ENCODE measurements around the gene ABHD16A. TPM values are rescaled to one million over a fixed set of nuclear protein-coding genes. Genes with fewer than 3 reads are reported as not detected.

The ABHD16A gene
- total and polyA plus RNA-seq, 10 of the 15 experiments (the other 5 are each of a cell fraction or from before 2014, with no cell fraction given): 7.5 to 43.0 (median 32.9) TPM

GRCh38 chr6:31752739-31753319 lies 49.7 kb upstream of the ABHD16A start:
- H3K36me3 ChIP-seq (ENCODE audit: control insufficient read depth in 2 of 2, insufficient read depth in 2 of 2, low read length in 1 of 2): peaks cover 0 to 3% of the 10 kb centered on the region in 2 experiments; a peak in 1 of 4 replicates
- ChIA-PET POLR2A (interaction anchor here (0.7 kb wide), 1 partner anchor 123 kb away, joined by 3 read pairs; no protein-coding TSS in a partner anchor), RAD21 (ENCODE audit: unreplicated experiment) (no interaction called here), SMC1A (ENCODE audit: uncharacterized antibody, unreplicated experiment) (interaction anchor here (1.1 kb wide), 1 partner anchor 30 kb away, joined by 3 read pairs; no protein-coding TSS in a partner anchor), CTCF (interaction anchor here (0.5 to 2.1 kb wide), 3 partner anchors 13 to 135 kb away, joined by 3 to 8 read pairs (median 5); partner anchors contain the start of gene MSH5)
- no peak overlapping the region for H3K9ac ChIP-seq (ENCODE audit: control insufficient read depth, insufficient read depth, low read length)
- no peaks in the 10 kb centered on the region for H3K4me1 ChIP-seq (ENCODE audit: control insufficient read depth, insufficient read depth, low read length)
- DNase-seq (ENCODE audit: low read depth, low spot score): no peak
- TF ChIP-seq IKZF1 (conservative IDR thresholded peaks at IDR 0.05): no peak
- TF ChIP-seq USF2 (IDR thresholded peaks at IDR 0.05; ENCODE audit: borderline replicate concordance, low read depth, low read length): no peak
- no peak for TF ChIP-seq DPF2 (IDR thresholded peaks at IDR 0.05)
- TF ChIP-seq IKZF2 (IDR thresholded peaks at IDR 0.05): no peak
- no peak for TF ChIP-seq USF1 (IDR thresholded peaks at IDR 0.05; ENCODE audit: borderline replicate concordance, extremely low read length, insufficient read depth, low read depth, low read length)
- TF ChIP-seq, protein P1, sequence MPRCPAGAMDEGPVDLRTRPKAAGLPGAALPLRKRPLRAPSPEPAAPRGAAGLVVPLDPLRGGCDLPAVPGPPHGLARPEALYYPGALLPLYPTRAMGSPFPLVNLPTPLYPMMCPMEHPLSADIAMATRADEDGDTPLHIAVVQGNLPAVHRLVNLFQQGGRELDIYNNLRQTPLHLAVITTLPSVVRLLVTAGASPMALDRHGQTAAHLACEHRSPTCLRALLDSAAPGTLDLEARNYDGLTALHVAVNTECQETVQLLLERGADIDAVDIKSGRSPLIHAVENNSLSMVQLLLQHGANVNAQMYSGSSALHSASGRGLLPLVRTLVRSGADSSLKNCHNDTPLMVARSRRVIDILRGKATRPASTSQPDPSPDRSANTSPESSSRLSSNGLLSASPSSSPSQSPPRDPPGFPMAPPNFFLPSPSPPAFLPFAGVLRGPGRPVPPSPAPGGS (IDR thresholded peaks at IDR 0.05; ENCODE audit: borderline replicate concordance, insufficient read depth, low read depth, low read length, poor library complexity, severe bottlenecking): peak; percentile 74
- 85% methylated on average over 8 of the region's 8 CpGs for WGBS (ENCODE audit: insufficient coverage, insufficient replicate concordance, low lambda C conversion rate, missing lambda C conversion rate)
- FAIRE-seq: no peak
- no peaks in the 10 kb centered on the region for H4K20me1 ChIP-seq (ENCODE audit: control insufficient read depth, insufficient read depth)
- H2AFZ ChIP-seq (ENCODE audit: control insufficient read depth, low read depth, low read length): no peak overlapping the region
- H3K27ac ChIP-seq (ENCODE audit: control insufficient read depth, insufficient read depth): no peak overlapping the region
- no peaks in the 10 kb centered on the region for H3K79me2 ChIP-seq (ENCODE audit: control insufficient read depth, insufficient read depth, low read length)
- no peaks in the 10 kb centered on the region for H3K9me3 ChIP-seq (replicated peaks; ENCODE audit: control insufficient read depth, insufficient read depth, low read length)
- no peak overlapping the region for H3K4me2 ChIP-seq (ENCODE audit: control insufficient read depth, insufficient read depth)
- in situ Hi-C loops (cut with MboI): no loop called here
- no peak for ATAC-seq
- BruUV-seq (replicated peaks): no TSS peak
- H3K27me3 ChIP-seq (replicated peaks in 1 of 2; ENCODE audit: control insufficient read depth in 2 of 2, insufficient read depth in 2 of 2, low read length in 1 of 2): no peaks in the 10 kb centered on the region
- intact Hi-C loops (cut with micrococcal nuclease; ENCODE audit: unreplicated experiment): no loop called here
- no peak overlapping the region for H3K4me3 ChIP-seq
